Effector CD4-positive, alpha-beta T cell (primary cell): ENCODE measurements around the gene DROSHA.
"Not testable (repeated sequence)": the region's sequence is repeated elsewhere in the genome, so short reads cannot be mapped to it uniquely, and the experiment has no call there.

ENCODE experiments used
- DNase-seq: peaks from one replicate; pipeline ENCODE4 v3.0.0-alpha.2; 2020

Gene DROSHA

GRCh38 chr5:31415009-31415923 lies 116.6 kb downstream of the DROSHA start:
- DNase-seq: no peak

- no peak for DNase-seq
Observed at GRCh38 chr5:31413030-31413812, 118.7 kb downstream of the DROSHA start.

GRCh38 chr5:31412324-31412723 lies 119.6 kb downstream of the DROSHA start:
- DNase-seq: no peak

- no peak for DNase-seq
Observed at GRCh38 chr5:31410089-31410488, 121.8 kb downstream of the DROSHA start.

- DNase-seq: no peak
Observed at GRCh38 chr5:31408814-31409213, 123.1 kb downstream of the DROSHA start.

- DNase-seq: no peak
Observed at GRCh38 chr5:31407921-31408693, 123.8 kb downstream of the DROSHA start.

GRCh38 chr5:31404325-31404724 lies 127.6 kb downstream of the DROSHA start:
- no peak for DNase-seq

GRCh38 chr5:31401691-31402090 lies 130.2 kb downstream of the DROSHA start:
- DNase-seq: no peak

GRCh38 chr5:31397926-31398557 lies 133.9 kb downstream of the DROSHA start:
- no peak for DNase-seq

- DNase-seq: no peak
Observed at GRCh38 chr5:31396611-31397295, 135.1 kb downstream of the DROSHA start.

- not testable (repeated sequence) for DNase-seq
Observed at GRCh38 chr5:31395450-31396045, 136.3 kb downstream of the DROSHA start.

GRCh38 chr5:31393126-31393525 lies 138.8 kb downstream of the DROSHA start:
- DNase-seq: no peak

- no peak for DNase-seq
Observed at GRCh38 chr5:31392061-31392460, 139.8 kb downstream of the DROSHA start.

- no peak for DNase-seq
Observed at GRCh38 chr5:31390256-31390655, 141.6 kb downstream of the DROSHA start.

- DNase-seq: no peak
Observed at GRCh38 chr5:31385774-31386537, 145.9 kb downstream of the DROSHA start.

- no peak for DNase-seq
Observed at GRCh38 chr5:31383734-31384133, 148.2 kb downstream of the DROSHA start.

GRCh38 chr5:31382051-31382878 lies 149.6 kb downstream of the DROSHA start:
- no peak for DNase-seq

GRCh38 chr5:31381299-31381698 lies 150.6 kb downstream of the DROSHA start:
- no peak for DNase-seq

GRCh38 chr5:31380049-31380448 lies 151.8 kb downstream of the DROSHA start:
- no peak for DNase-seq

- no peak for DNase-seq
Observed at GRCh38 chr5:31378838-31379237, 153.1 kb downstream of the DROSHA start.
